HCEC 1CT (cell line): ENCODE results near the gene PALLD.
A peak's percentile ranks its signal among the peaks of the same experiment; 100 is the strongest.

Source experiments
- DNase-seq: peaks from one replicate; pipeline ENCODE4 v3.0.0-alpha.2; 2017

The PALLD gene

GRCh38 chr4:168769837-168770236 is 273.0 kb downstream of the PALLD start:
- DNase-seq = no peak

DNA sequence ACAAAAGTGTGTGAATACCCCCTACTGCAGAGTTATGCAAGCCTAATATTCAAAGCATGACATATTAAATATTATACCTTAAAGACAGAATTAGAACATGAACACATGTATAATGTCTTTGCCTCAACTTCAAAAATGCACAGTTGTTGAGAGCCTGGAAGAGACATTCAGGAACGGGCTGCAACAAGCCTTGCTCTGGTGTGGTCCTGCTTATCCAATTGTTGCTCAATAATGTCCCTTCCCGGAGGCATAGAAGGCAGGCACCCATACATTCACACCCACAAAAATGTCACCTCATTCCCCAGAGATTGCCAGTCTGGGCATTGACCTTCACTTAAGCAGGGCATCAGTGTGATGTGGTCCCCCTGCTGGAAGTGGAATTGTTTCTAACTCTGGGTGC is 274.4 kb downstream of the PALLD start:
- DNase-seq = no peak

DNA sequence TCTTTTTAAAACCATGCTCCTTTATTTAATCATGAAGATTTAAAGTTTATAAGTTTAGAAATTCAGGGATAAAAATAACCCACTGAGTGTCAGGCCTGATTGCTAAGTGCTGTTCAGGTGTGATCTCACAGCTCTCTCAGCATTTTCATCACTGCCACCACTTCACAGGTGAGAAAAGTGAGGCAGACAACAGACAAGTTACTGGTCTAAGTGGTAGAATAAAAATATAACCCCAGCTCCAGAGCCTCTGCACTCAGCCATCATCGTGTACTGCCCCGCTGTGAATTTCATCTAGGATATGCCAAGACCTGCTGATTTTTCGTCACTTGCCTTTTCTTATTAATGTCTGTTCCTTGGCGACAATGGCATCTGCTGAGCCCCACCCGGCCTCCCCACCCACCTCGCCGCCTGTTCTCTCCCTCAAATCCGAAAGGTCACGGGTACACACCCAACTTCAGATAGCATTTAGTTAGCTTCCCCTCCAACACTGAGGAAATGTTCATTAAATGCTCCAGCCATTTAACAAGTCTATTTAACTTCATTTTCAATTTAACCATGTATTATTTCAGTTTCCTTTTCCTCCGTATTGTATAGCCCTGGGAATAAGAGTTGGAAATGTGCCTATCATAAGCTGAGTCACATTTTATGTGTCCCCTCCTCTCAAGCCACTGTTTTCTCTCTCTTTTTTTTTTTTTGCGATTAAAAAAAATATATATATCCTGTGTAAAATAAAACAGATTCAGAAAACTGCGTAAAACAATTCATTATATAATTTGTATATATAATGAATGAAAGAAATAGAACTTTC is 276.7 kb downstream of the PALLD start:
- no peak for DNase-seq

DNA sequence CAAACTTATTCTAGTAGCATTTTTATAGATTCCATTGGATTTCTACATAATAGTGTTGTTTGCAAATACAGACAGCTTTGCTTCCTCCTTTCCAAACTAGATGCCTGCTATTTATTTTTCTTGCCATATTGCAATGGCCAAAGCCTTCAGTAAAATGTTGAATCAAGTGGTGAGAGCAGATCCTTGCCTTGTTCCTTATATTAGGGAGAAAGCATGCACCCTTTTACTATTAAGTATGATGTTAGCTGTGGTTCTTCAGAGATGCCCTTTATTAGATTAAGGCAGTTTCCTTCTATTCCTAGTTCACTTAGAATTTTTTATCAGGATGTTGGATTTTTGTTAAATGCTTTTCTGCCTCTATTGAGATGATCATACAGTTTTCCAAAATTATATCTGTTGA is 279.5 kb downstream of the PALLD start:
- DNase-seq = no peak

GRCh38 chr4:168777277-168777965 is 280.6 kb downstream of the PALLD start:
- DNase-seq = no peak

GRCh38 chr4:168781341-168781740 is 284.5 kb downstream of the PALLD start:
- DNase-seq = no peak

DNA sequence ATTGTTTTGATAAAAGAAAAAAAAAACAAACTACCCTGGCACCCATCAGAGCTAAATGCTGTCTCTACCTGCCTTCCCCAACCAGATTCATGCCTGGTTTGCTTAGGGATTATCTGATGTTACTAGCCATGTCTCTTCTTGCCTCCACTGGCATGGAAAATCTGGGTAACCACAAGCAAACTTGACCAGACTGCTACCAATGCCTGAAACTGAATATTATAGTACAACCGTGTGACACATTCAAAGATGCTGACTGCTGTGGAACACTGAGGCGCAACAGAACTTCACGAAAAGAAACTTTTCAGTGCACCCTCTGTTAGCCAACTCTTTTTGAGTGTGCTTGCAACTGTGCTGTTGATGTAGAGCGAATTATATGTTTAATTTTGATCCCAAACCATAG is 285.1 kb downstream of the PALLD start:
- DNase-seq = no peak

- no peak for DNase-seq
Measured at GRCh38 chr4:168782439-168782838, 285.6 kb downstream of the PALLD start.

DNA sequence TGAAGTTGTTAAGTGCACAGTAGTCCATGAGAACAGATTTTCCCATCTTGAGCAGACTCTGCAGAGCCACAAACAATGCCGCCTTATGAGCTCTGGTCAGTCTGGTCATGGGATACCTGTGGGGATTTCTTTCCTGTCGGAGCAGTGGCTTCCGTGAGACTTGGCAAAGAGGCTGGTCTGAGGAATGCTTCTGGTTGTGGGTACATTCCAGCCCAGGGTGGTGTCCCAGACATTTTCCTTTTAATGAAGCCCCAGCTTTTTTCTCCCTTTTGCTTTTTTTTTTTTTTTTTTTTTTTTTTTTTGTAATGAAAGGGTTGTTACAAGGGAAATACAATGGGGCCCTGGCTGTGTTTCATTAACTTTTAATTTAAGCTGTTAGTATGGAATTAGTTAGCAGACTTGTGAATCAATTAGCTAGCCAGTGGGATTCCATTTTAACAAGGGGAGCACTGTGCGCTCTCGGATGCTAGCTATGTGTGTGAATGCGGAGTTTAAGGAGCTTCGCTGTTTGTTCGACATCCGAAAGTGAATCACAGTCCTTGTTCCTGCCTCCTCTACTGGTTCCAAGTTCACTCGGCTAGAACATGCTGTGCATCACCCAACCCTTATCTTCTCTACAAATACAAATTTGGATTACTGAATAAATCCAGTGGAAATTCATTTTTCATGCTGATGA is 288.1 kb downstream of the PALLD start:
- no peak for DNase-seq

- DNase-seq = no peak
Measured at GRCh38 chr4:168787334-168787733, 290.5 kb downstream of the PALLD start.

GRCh38 chr4:168787801-168788595 is 291.1 kb downstream of the PALLD start:
- no peak for DNase-seq

DNA sequence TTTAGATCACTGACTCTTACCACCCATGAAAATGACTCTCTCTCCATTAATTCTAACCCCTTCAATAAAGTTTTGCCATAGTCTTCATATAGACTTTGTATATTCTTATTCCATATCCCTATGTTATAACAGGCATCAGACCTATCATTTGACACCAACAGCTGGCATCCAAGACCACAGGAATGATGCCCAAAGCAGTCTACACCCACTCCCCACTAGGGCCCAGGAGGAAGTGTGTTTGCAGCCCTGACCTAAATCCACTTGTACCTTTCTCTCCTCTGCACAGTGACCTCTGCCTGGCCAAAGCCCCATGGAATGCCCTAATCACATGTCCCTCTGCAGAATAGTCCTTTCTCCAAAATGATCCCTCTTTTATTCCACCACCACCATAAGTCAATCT is 294.0 kb downstream of the PALLD start:
- DNase-seq = no peak

DNA sequence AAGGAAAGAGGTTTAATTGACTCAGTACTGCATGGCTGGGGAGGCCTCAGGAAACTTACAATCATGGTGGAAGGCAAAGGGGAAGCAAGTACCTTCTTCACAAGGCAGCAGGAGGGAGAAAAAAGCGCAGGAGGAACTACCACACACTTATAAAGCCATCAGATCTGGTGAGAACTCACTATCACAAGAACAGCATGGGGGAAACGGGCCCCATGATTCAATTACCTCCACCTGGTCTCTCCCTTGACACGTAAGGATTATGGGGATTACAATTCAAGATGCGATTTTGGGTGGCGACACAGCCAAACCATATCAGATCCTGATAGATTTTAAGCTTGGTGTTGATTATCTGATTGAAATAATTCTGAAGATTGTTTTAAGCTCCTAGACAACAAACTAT is 294.5 kb downstream of the PALLD start:
- no peak for DNase-seq

DNA sequence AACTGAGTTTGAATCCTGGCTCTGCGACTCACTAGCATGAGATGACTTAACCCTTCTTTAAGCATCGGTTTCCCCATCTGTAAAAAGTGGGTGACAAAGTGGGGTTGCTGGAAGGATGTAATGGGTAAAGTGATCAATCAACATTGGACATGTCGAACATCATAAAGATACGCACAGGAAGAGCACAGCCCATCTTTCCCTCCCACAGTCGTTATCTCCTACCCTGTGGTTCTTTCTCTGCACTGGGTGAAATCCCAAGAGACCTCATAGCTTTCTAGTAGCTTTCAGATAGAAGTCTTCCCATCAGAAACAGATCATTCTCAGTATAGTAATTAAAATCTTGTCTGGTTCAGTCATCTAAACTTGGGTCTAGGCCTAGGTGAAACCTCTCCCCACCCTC is 296.7 kb downstream of the PALLD start:
- no peak for DNase-seq

- DNase-seq = no peak
Measured at GRCh38 chr4:168794092-168794707, 297.3 kb downstream of the PALLD start.

GRCh38 chr4:168794881-168795280 is 298.0 kb downstream of the PALLD start:
- no peak for DNase-seq

DNA sequence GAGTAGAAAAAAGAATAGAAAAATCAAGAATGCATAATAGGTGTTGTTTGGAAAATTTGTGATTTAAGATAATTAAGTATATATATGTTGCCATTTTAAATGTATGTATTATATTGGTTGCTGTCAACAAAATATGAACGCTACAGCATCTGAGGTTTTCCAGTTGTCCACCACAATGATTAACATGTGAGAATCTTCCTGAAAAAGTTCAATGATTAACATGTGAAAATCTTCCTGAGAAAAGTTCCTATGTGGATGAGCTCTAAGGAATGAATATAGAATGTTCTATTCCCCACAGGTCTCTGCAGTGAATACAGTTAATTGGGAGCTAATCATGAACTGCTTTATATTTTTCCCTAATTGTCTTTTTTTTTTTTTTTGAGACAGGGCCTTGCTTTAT is 298.5 kb downstream of the PALLD start:
- no peak for DNase-seq

- DNase-seq = peak; percentile 84
Measured at GRCh38 chr4:168796362-168797106, 299.7 kb downstream of the PALLD start.

DNA sequence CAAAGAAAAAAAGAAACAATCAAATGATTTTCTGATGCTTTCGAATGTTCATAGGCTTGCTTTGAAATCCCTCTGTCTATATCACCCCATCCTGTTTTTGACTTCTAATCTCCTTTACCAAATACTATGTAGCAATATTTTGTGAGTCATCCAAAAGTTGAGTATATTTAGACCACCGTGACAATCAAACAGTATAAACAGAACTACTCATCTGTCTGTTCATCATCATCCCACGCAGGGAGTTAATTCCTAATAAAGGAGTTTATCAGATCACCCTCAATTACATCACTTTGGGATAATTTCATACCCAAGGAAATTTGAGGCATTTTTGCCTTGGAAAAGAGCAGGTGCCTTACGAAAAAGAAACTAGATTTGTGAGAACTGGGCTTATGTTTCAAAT is 300.3 kb downstream of the PALLD start:
- peak; percentile 89 for DNase-seq

GRCh38 chr4:168797738-168798375 is 301.0 kb downstream of the PALLD start:
- DNase-seq = no peak

GRCh38 chr4:168800926-168801325 is 304.1 kb downstream of the PALLD start:
- DNase-seq = no peak
